Tibial nerve (tissue), 4 donors: ENCODE measurements around the gene DOP1B. TPM values are rescaled to one million over a fixed set of nuclear protein-coding genes. Genes with fewer than 3 reads are reported as not detected.

ENCODE experiments used
- DNase-seq, 2 donors: peaks; one replicate each; pipeline ENCODE4 v3.0.0-alpha.2; 2019; ENCODE audit warnings: low spot score in 2 of 2
- H3K27ac ChIP-seq, 4 donors: fragments of 200-600 bp; sonication (generic) in 3 of 4; one replicate each; pipeline ENCODE4 v1.5.1; 2017 to 2019; ENCODE audit warnings: mild to moderate bottlenecking in 1 of 4
- H3K27me3 ChIP-seq, 2 donors: fragments of 200-600 bp; sonication (generic) in 1 of 2; one replicate each; pipeline versions ENCODE4 v1.5.1 to v1.6.0; 2017 to 2019
- H3K36me3 ChIP-seq, 3 donors: fragments of 200-600 bp; sonication (generic); one replicate each; pipeline ENCODE4 v1.5.1; 2018 to 2019
- H3K4me1 ChIP-seq, 4 donors: fragments of 200-600 bp; sonication (generic) in 3 of 4; one replicate each; pipeline ENCODE4 v1.5.1; 2017 to 2019
- H3K4me3 ChIP-seq, 4 donors: fragments of 200-600 bp; sonication (generic) in 3 of 4; one replicate each; pipeline ENCODE4 v1.5.1; 2017 to 2019; ENCODE audit warnings: mild to moderate bottlenecking in 1 of 4, moderate library complexity in 1 of 4
- H3K9me3 ChIP-seq, 4 donors: fragments of 200-600 bp; sonication (generic) in 3 of 4; one replicate each; pipeline ENCODE4 v1.5.1; 2017 to 2019
- EP300 ChIP-seq, 2 donors: sonication (generic); formaldehyde crosslinking; IDR thresholded peaks; one replicate each; pipeline ENCODE4 v1.6.1; 2017; ENCODE audit warnings: antibody characterized with exemption in 2 of 2, mild to moderate bottlenecking in 1 of 2
- POLR2A ChIP-seq, 2 donors: fragments of 450-650 bp; IDR thresholded peaks; one replicate each; pipeline ENCODE4 v1.6.1; 2017; ENCODE audit warnings: antibody characterized with exemption in 2 of 2, mild to moderate bottlenecking in 2 of 2, moderate library complexity in 2 of 2
- WGBS, 2 donors: methylation state at CpG; one replicate each; pipeline ENCODE4 v1.1.5; 2018; 5-methylcytosine and 5-hydroxymethylcytosine counted together
- total RNA-seq, 4 donors: library from RNA; depleted of rRNA; stranded (reverse); fragments of >200 nt; gene quantifications; one replicate each; pipeline ENCODE4 v1.1.0, GENCODE V29; 2016
- TF ChIP-seq, protein P1 (sequence below), 5 experiments: fragments of 200-600 bp in 3 of 5; fragments of 450-650 bp in 2 of 5; sonication (generic) in 3 of 5; IDR thresholded peaks; one replicate each; pipeline ENCODE4 v1.5.1; 2016 to 2019; ENCODE audit warnings: antibody characterized with exemption in 5 of 5, mild to moderate bottlenecking in 3 of 5, moderate library complexity in 2 of 5

Gene DOP1B
- total RNA-seq, 4 donors from 2014 or later, result 12.3 to 29.9 (median 22.0) TPM

DNA sequence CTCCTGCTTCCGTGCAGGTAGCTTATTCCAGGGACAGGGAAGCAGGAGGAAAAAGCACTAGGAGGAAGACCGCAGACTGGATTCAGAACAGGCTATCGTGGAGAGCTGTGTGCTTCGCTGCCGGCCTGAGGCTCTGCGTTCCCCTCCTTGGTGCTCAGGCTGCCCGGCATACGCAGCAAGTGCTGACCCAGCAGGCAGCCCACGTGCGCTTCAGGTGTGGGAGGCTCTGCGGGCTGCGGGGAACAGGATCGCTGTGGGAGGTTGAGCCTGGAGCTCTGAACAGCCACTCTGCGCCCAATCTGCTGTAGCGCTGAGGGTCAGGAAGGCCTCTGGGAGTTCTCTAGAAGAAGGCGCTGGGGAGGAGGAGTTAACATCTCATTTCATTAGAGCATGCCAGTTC, 27.9 kb downstream of the DOP1B start:
- H3K4me3 ChIP-seq, result no peak overlapping the region
- TF ChIP-seq EP300 (IDR thresholded peaks at IDR 0.05) (no peak), POLR2A (IDR thresholded peaks at IDR 0.05) (no peak)
- TF ChIP-seq, protein P1, sequence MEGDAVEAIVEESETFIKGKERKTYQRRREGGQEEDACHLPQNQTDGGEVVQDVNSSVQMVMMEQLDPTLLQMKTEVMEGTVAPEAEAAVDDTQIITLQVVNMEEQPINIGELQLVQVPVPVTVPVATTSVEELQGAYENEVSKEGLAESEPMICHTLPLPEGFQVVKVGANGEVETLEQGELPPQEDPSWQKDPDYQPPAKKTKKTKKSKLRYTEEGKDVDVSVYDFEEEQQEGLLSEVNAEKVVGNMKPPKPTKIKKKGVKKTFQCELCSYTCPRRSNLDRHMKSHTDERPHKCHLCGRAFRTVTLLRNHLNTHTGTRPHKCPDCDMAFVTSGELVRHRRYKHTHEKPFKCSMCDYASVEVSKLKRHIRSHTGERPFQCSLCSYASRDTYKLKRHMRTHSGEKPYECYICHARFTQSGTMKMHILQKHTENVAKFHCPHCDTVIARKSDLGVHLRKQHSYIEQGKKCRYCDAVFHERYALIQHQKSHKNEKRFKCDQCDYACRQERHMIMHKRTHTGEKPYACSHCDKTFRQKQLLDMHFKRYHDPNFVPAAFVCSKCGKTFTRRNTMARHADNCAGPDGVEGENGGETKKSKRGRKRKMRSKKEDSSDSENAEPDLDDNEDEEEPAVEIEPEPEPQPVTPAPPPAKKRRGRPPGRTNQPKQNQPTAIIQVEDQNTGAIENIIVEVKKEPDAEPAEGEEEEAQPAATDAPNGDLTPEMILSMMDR (IDR thresholded peaks at IDR 0.05), result no peak
- 87 to 91% methylated on average over 12 to 16 of the region's 16 CpGs for WGBS, 2 donors
- DNase-seq, result no peak
- no peak overlapping the region for H3K27ac ChIP-seq
- peaks cover 0 to 10% (median 2%) of the 10 kb centered on the region in 4 donors for H3K4me1 ChIP-seq
- H3K36me3 ChIP-seq, result peaks cover 0 to 15% (median 0%) of the 10 kb centered on the region in 3 donors
- no peaks in the 10 kb centered on the region for H3K27me3 ChIP-seq
- H3K9me3 ChIP-seq, result no peaks in the 10 kb centered on the region

DNA sequence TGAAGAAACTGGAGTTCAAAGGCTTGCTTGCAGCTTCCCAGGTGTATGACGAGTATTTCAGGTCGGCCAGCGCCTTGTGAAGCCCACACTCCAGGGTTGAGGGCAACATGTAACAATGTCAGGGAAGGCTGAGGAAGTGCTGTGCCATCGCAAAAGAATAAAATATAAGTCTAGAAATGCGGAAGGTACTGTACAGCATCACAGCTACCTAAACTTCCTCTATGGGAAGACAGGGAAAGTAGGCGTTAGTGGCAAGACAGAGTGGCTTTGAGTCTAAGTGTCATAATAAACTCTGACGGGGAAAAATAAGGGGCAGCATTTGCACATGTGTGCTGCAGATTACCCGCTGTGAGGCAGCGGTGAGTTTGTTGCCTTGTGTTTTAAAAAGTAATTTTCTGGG, 28.9 kb downstream of the DOP1B start:
- H3K27ac ChIP-seq, result no peak overlapping the region
- DNase-seq, result no peak
- H3K36me3 ChIP-seq, result peaks cover 0 to 13% (median 0%) of the 10 kb centered on the region in 3 donors
- peaks cover 0 to 10% (median 2%) of the 10 kb centered on the region in 4 donors for H3K4me1 ChIP-seq
- no peak overlapping the region for H3K4me3 ChIP-seq
- no peaks in the 10 kb centered on the region for H3K27me3 ChIP-seq
- WGBS, 2 donors, result 87 to 95% methylated on average over 9 of the region's 9 CpGs
- H3K9me3 ChIP-seq, result no peaks in the 10 kb centered on the region
- TF ChIP-seq EP300 (IDR thresholded peaks at IDR 0.05) (no peak), POLR2A (IDR thresholded peaks at IDR 0.05) (no peak)
- TF ChIP-seq, protein P1 (IDR thresholded peaks at IDR 0.05), result no peak

DNA sequence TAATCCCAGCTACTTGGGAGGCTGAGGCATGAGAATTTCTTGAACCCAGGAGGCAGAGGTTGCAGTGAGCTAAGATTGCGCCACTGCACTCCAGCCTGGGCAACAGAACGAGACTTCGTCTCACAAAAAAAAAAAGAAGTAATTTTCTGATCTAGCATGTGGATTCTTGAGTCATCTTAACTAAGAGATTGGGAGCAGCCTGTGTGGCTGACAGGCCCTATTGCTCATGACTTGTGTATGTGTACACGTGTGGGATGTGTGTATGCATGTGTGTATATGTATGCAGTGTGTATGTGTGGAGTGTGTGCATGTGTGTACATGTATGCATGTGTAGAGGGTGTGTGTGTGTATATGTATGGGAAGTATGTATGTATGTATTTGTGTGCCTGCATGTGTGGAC, 29.5 kb downstream of the DOP1B start:
- 92 to 94% methylated on average over 4 of the region's 4 CpGs for WGBS, 2 donors
- no peaks in the 10 kb centered on the region for H3K27me3 ChIP-seq

DNA sequence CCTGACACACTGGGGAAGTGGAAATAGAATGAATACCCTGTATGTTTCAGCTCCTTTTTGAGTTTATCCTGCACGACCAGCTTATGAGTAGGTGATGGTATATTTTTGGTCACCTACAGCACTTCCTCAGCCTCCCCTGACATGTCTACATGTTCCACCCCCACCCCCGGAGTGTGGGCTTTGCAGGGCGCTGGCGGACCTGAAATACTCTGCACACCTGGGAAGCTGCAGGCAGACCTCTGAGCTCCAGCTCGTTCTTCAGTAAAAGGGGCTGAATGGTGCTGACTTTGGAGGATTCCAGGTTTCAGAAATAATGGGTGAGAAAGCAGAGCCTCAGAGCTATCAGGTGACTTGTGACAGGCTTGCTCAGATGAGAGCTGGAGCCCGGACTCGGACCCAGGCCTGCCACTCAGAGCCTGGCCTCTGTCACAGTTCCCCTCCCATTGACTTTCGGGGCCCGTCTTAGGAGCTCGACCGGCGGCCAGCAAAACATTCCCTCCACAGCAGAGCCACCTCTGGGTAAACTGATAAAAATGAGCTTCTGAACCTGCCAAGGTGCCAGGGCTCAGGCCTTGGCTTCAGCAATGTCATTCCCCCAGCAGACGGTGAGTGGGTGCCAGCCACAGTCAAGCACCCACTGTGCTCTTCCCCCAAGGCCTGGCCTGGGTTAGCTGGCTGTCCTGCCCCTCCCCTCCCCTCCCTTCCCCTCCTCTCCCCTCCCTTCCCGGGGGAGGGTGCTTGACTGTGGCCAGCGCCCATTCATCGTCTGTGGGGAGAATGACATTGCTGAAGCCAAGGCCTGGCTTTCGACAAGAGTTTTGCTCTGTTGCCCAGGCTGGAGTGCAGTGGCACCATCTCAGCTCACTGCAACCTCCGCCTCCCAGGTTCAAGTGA, 30.1 kb downstream of the DOP1B start:
- no peak for DNase-seq
- Histone ChIP-seq H3K27ac (no peak overlapping the region), H3K4me1 (peaks cover 0 to 10% (median 2%) of the 10 kb centered on the region in 4 donors), H3K36me3 (peaks cover 0 to 7% (median 0%) of the 10 kb centered on the region in 3 donors), H3K4me3 (no peak overlapping the region), H3K9me3 (no peaks in the 10 kb centered on the region), H3K27me3 (no peaks in the 10 kb centered on the region)
- WGBS, 2 donors, result 74 to 78% methylated on average over 17 of the region's 18 CpGs
- no peak for TF ChIP-seq POLR2A (IDR thresholded peaks at IDR 0.05)
- no peak for TF ChIP-seq EP300 (IDR thresholded peaks at IDR 0.05)
- TF ChIP-seq, protein P1 (IDR thresholded peaks at IDR 0.05), result no peak

More for the DNA sequence above, 29.5 kb downstream of the DOP1B start:
- H3K36me3 ChIP-seq, result peaks cover 0 to 13% (median 0%) of the 10 kb centered on the region in 3 donors
- TF ChIP-seq EP300 (IDR thresholded peaks at IDR 0.05) (no peak), POLR2A (IDR thresholded peaks at IDR 0.05) (no peak)
- TF ChIP-seq, protein P1 (IDR thresholded peaks at IDR 0.05), result no peak
- peaks cover 0 to 10% (median 2%) of the 10 kb centered on the region in 4 donors for H3K4me1 ChIP-seq
- no peak for DNase-seq
- no peaks in the 10 kb centered on the region for H3K9me3 ChIP-seq
- H3K4me3 ChIP-seq, result no peak overlapping the region
- H3K27ac ChIP-seq, result no peak overlapping the region

DNA sequence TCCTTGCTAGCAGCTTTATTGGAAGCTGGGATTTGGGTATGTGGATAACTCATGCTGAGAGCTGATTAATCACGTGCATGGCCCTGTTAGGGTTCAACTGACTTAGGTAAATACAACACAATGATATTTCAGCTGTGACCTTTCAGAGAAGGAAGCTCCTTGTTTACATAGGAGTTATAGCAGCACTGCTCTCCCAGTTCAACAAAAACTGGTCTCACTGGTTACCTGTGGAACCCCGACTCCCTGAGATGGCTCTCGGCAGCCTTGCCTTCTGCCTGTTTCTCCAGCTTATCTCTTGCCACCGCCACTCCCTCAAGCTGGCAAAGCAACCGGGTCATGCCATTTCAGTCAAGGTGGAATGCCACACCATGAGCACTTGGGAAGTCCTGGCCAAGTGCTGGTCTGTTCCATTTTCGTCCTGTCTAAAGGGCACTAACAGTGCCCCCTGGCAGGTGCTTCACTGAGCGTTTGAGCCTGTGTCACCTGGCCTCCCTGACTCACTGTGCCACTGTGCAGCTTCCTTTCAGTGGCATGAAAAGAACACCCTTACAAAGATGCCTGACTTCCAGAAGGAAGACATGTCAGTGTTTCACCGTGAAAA, 31.6 kb downstream of the DOP1B start:
- Histone ChIP-seq H3K4me1 (peaks cover 0 to 10% (median 2%) of the 10 kb centered on the region in 4 donors), H3K27me3 (no peaks in the 10 kb centered on the region), H3K27ac (no peak overlapping the region), H3K36me3 (peaks cover 0 to 7% (median 0%) of the 10 kb centered on the region in 3 donors), H3K9me3 (no peaks in the 10 kb centered on the region), H3K4me3 (no peak overlapping the region)
- TF ChIP-seq POLR2A (IDR thresholded peaks at IDR 0.05), result no peak
- TF ChIP-seq, protein P1 (IDR thresholded peaks at IDR 0.05), result no peak
- no peak for TF ChIP-seq EP300 (IDR thresholded peaks at IDR 0.05)
- WGBS, 2 donors, result 61 to 71% methylated on average over 8 of the region's 8 CpGs
- DNase-seq, result no peak
